Panc1 (cell line): ENCODE data around the gene RAB4A. TPM values are rescaled to one million over a fixed set of nuclear protein-coding genes. Genes with fewer than 3 reads are reported as not detected.

ENCODE experiments used
- ATAC-seq: fragments of 200-7000 bp; cut with Tn5 transposase; 2 replicates; pipeline ENCODE4 v1.9.1; 2020; ENCODE audit warnings: mild to moderate bottlenecking, moderate library complexity
- BruUV-seq: library from RNA; stranded (reverse); fragments of 400-500 nt; replicated peaks from 2 replicates; lab custom pipeline; 2021; lab: Mats Ljungman, UMichigan
- CTCF ChIA-PET: fragments of 300-600 bp; sonication (Branson Sonifier 250); formaldehyde crosslinking; loops from one replicate; lab custom pipeline; 2022; ENCODE audit warnings: antibody characterized with exemption; lab: Charles Lee
- POLR2A ChIA-PET: fragments of 300-600 bp; sonication (Branson Sonifier 250); formaldehyde crosslinking; loops from one replicate; lab custom pipeline; 2022; ENCODE audit warnings: antibody characterized with exemption; lab: Charles Lee
- DNase-seq: peaks from one replicate; pipeline ENCODE4 v3.0.0-alpha.2; 2010; ENCODE audit warnings: low read depth, low spot score
- H3K27ac ChIP-seq: 2 replicates; pipeline ENCODE4 v1.5.1; 2011; ENCODE audit warnings: mild to moderate bottlenecking, low read length, inconsistent platforms
- H3K27me3 ChIP-seq: fragments of 200-500 bp; sonication (Bioruptor generic); 2 replicates; pipeline ENCODE4 v1.6.0; 2014; ENCODE audit warnings: low read length, inconsistent platforms; ENCODE audit not compliant: control insufficient read depth, insufficient read depth
- H3K36me3 ChIP-seq: fragments of 200-500 bp; sonication (Bioruptor generic); 2 replicates; pipeline ENCODE4 v1.5.1; 2014; ENCODE audit warnings: inconsistent platforms, mild to moderate bottlenecking, low read length, moderate library complexity; ENCODE audit not compliant: control insufficient read depth, insufficient read depth
- H3K4me1 ChIP-seq: 2 replicates; pipeline ENCODE4 v1.5.1; 2011; ENCODE audit warnings: inconsistent platforms, mild to moderate bottlenecking, low read length, moderate library complexity; ENCODE audit not compliant: control insufficient read depth, insufficient read depth
- H3K4me3 ChIP-seq, 2 experiments: 2 replicates each; pipeline ENCODE4 v1.5.1; 2011 to 2012; ENCODE audit warnings: low read depth in 2 of 2, low read length in 2 of 2, mild to moderate bottlenecking in 2 of 2, inconsistent platforms in 1 of 2, moderate library complexity in 1 of 2
- H3K9me3 ChIP-seq: fragments of 200-500 bp; sonication (Bioruptor generic); 2 replicates; pipeline ENCODE4 v1.5.1; 2014; ENCODE audit warnings: low read depth, mild to moderate bottlenecking, inconsistent platforms, low read length, moderate library complexity; ENCODE audit not compliant: control insufficient read depth, insufficient read depth
- CTCF ChIP-seq: fragments of 450-650 bp; IDR thresholded peaks from 2 replicates; pipeline ENCODE4 v1.5.1; 2017; ENCODE audit warnings: mild to moderate bottlenecking
- POLR2AphosphoS5 ChIP-seq: IDR thresholded peaks from 2 replicates; pipeline ENCODE4 v1.6.1; 2012; ENCODE audit warnings: mild to moderate bottlenecking, low read depth, low read length, moderate library complexity
- REST ChIP-seq, 2 experiments: IDR thresholded peaks; 2 replicates each; pipeline ENCODE4 v1.6.1; 2011 to 2012; ENCODE audit warnings: low read depth in 2 of 2, control low read depth in 1 of 2, low read length in 1 of 2, mild to moderate bottlenecking in 1 of 2, moderate library complexity in 1 of 2; ENCODE audit not compliant: insufficient read depth in 1 of 2
- SIN3A ChIP-seq: IDR thresholded peaks from 2 replicates; pipeline ENCODE4 v1.6.1; 2012; ENCODE audit warnings: low read depth, mild to moderate bottlenecking, low read length, moderate library complexity, borderline replicate concordance; ENCODE audit not compliant: insufficient read depth
- TCF7L2 ChIP-seq: IDR thresholded peaks from 2 replicates; pipeline ENCODE4 v1.6.1; 2011; ENCODE audit warnings: mild to moderate bottlenecking, low read depth, low read length, inconsistent platforms
- in situ Hi-C: cut with HindIII; loops from 2 replicates; pipeline ENCODE4 v1.10.0; 2016; ENCODE audit warnings: low sequenced_read_pairs, low pct_unique_long_range_greater_than_20kb
- intact Hi-C: fragments of 100-400 bp; cut with micrococcal nuclease; formaldehyde crosslinking; loops from one replicate; pipeline ENCODE4 v1.10.0; 2022; ENCODE audit not compliant: unreplicated experiment
- total RNA-seq: library from RNA; stranded (reverse); gene quantifications from one replicate; pipeline ENCODE4 v1.2.1, GENCODE V29; 2021; ENCODE audit not compliant: unreplicated experiment

The RAB4A gene
- total RNA-seq, 1 experiment from 2014 or later = 73.0 TPM

- in situ Hi-C loops (no loop called here), intact Hi-C loops (no loop called here)
- Histone ChIP-seq H3K9me3 (no peaks in the 10 kb centered on the region), H3K36me3 (peaks cover 8% of the 10 kb centered on the region; the same call in 1 of the 2 replicates), H3K27me3 (no peaks in the 10 kb centered on the region), H3K27ac (no peak overlapping the region), H3K4me1 (no peaks in the 10 kb centered on the region), H3K4me3 (no peak overlapping the region)
- no TSS peak for BruUV-seq
- TF ChIP-seq POLR2AphosphoS5 = no peak
- TF ChIP-seq REST (IDR thresholded peaks at IDR 0.05; ENCODE audit: insufficient read depth in 1 of 2, low read depth in 2 of 2, low read length in 1 of 2) = no peak
- no peak for TF ChIP-seq TCF7L2
- DNase-seq (no peak), ATAC-seq (no peak)
- ChIA-PET CTCF (no interaction called here), POLR2A (no interaction called here)
These were observed 28.1 kb downstream of the RAB4A start for GRCh38 chr1:229298887-229299503.

GRCh38 chr1:229300099-229300757 lies 29.3 kb downstream of the RAB4A start:
- H3K4me3 ChIP-seq = no peak overlapping the region
- H3K27ac ChIP-seq = no peak overlapping the region
- no peaks in the 10 kb centered on the region for H3K4me1 ChIP-seq
- H3K36me3 ChIP-seq = peaks cover 14% of the 10 kb centered on the region; the same call in 1 of the 2 replicates
- TF ChIP-seq CTCF = no peak
- no peak for TF ChIP-seq TCF7L2
- no peak for TF ChIP-seq SIN3A
- ChIA-PET POLR2A (no interaction called here), CTCF (no interaction called here)
- no peak for DNase-seq
- ATAC-seq = no peak
- no peaks in the 10 kb centered on the region for H3K9me3 ChIP-seq
- no peaks in the 10 kb centered on the region for H3K27me3 ChIP-seq
- no TSS peak for BruUV-seq
- in situ Hi-C loops = no loop called here
- intact Hi-C loops = no loop called here

- H3K27ac ChIP-seq = no peak overlapping the region
- ATAC-seq = no peak
- H3K4me3 ChIP-seq = no peak overlapping the region
- ChIA-PET POLR2A (no interaction called here), CTCF (no interaction called here)
- H3K9me3 ChIP-seq = no peaks in the 10 kb centered on the region
- no peak for TF ChIP-seq REST (IDR thresholded peaks at IDR 0.05; ENCODE audit: insufficient read depth in 1 of 2, low read depth in 2 of 2, low read length in 1 of 2)
- TF ChIP-seq SIN3A = no peak
- no peak for TF ChIP-seq CTCF
- no peak for TF ChIP-seq POLR2AphosphoS5
- no peak for TF ChIP-seq TCF7L2
- peaks cover 12% of the 10 kb centered on the region; the same call in 1 of the 2 replicates for H3K36me3 ChIP-seq
- intact Hi-C loops = no loop called here
- no peak for DNase-seq
- no peaks in the 10 kb centered on the region for H3K4me1 ChIP-seq
- no peaks in the 10 kb centered on the region for H3K27me3 ChIP-seq
- in situ Hi-C loops = no loop called here
- BruUV-seq = no TSS peak
These were observed 31.8 kb downstream of the RAB4A start for GRCh38 chr1:229302740-229303139.
